CD14-positive monocyte (primary cell): Measurements from ENCODE around the gene OPA1. TPM values are rescaled to one million over a fixed set of nuclear protein-coding genes. Genes with fewer than 3 reads are reported as not detected.

Experiments
- DNase-seq, 3 donors: peaks; one replicate each; pipeline ENCODE4 v3.0.0-alpha.2; 2011 to 2022
- H2AFZ ChIP-seq: 2 replicates; pipeline ENCODE4 v1.6.0; 2012; ENCODE audit warnings: mild to moderate bottlenecking, low read depth, low read length, inconsistent platforms; ENCODE audit not compliant: insufficient read depth, poor library complexity, severe bottlenecking
- H3K27ac ChIP-seq, 2 donors: 1 replicate in 1 of 2; 2 replicates in 1 of 2; pipeline ENCODE4 v1.5.1; 2012 to 2013; ENCODE audit warnings: low read length in 2 of 2, control low read depth in 1 of 2, inconsistent platforms in 1 of 2, low read depth in 1 of 2, mild to moderate bottlenecking in 1 of 2
- H3K27me3 ChIP-seq, 2 donors: one replicate each; pipeline versions ENCODE4 v1.6.0 to v1.6.1; 2011 to 2013; ENCODE audit warnings: low read length in 2 of 2; ENCODE audit not compliant: control insufficient read depth in 2 of 2, insufficient read depth in 2 of 2
- H3K36me3 ChIP-seq, 2 donors: replicated peaks in 1 of 2; 1 replicate in 1 of 2; 2 replicates in 1 of 2; pipeline versions ENCODE4 v1.5.1 to v1.6.1; 2012 to 2013; ENCODE audit warnings: low read length in 2 of 2, control low read depth in 1 of 2, inconsistent platforms in 1 of 2, mild to moderate bottlenecking in 1 of 2; ENCODE audit not compliant: insufficient read depth in 2 of 2, control insufficient read depth in 1 of 2
- H3K4me1 ChIP-seq, 2 donors: 1 replicate in 1 of 2; 2 replicates in 1 of 2; pipeline versions ENCODE4 v1.5.1 to v1.6.1; 2012 to 2013; ENCODE audit warnings: low read length in 2 of 2, control low read depth in 1 of 2, inconsistent platforms in 1 of 2, mild to moderate bottlenecking in 1 of 2, moderate library complexity in 1 of 2; ENCODE audit not compliant: insufficient read depth in 2 of 2, control insufficient read depth in 1 of 2
- H3K4me2 ChIP-seq: replicated peaks from 2 replicates; pipeline ENCODE3; 2012; ENCODE audit warnings: low read length, moderate library complexity, mild to moderate bottlenecking; ENCODE audit not compliant: poor library complexity, severe bottlenecking; ENCODE audit errors: extremely low read depth
- H3K4me3 ChIP-seq, 3 experiments: fragments of 200-600 bp in 1 of 3; sonication (generic) in 1 of 3; replicated peaks in 1 of 3; 1 replicate in 2 of 3; 2 replicates in 1 of 3; pipeline ENCODE4 v1.5.1; 2011 to 2013; ENCODE audit warnings: low read length in 3 of 3, mild to moderate bottlenecking in 3 of 3, control low read depth in 2 of 3, low read depth in 2 of 3, inconsistent platforms in 1 of 3, moderate library complexity in 1 of 3
- H3K79me2 ChIP-seq: 2 replicates; pipeline ENCODE4 v1.6.0; 2012; ENCODE audit warnings: mild to moderate bottlenecking, control low read depth, inconsistent platforms, low read length, moderate library complexity; ENCODE audit not compliant: insufficient read depth
- H3K9ac ChIP-seq: 2 replicates; pipeline ENCODE4 v1.6.0; 2017; ENCODE audit warnings: low read length, mild to moderate bottlenecking; ENCODE audit not compliant: insufficient read depth, poor library complexity, severe bottlenecking
- H3K9me3 ChIP-seq, 2 donors: replicated peaks in 1 of 2; 1 replicate in 1 of 2; 2 replicates in 1 of 2; pipeline versions ENCODE4 v1.5.1 to v1.6.1; 2012 to 2013; ENCODE audit warnings: low read length in 2 of 2, control low read depth in 1 of 2; ENCODE audit not compliant: control insufficient read depth in 1 of 2, insufficient read depth in 1 of 2
- H4K20me1 ChIP-seq: 2 replicates; pipeline ENCODE4 v1.6.0; 2012; ENCODE audit warnings: mild to moderate bottlenecking, low read length, control low read depth, moderate library complexity; ENCODE audit not compliant: insufficient read depth
- H3K27ac Mint-ChIP-seq, 7 donors: one replicate each; pipeline ENCODE4 v1.8.0; 2020; ENCODE audit warnings: mild to moderate bottlenecking in 7 of 7, mixed read lengths in 7 of 7, moderate library complexity in 6 of 7, inconsistent platforms in 2 of 7
- H3K27me3 Mint-ChIP-seq, 3 donors: one replicate each; pipeline ENCODE4 v1.8.0; 2021 to 2022; ENCODE audit warnings: low read depth in 3 of 3, mild to moderate bottlenecking in 3 of 3, mixed read lengths in 3 of 3, moderate library complexity in 3 of 3, inconsistent platforms in 1 of 3
- H3K36me3 Mint-ChIP-seq, 2 donors: one replicate each; pipeline ENCODE4 v1.8.0; 2020; ENCODE audit warnings: mixed read lengths in 2 of 2, inconsistent platforms in 1 of 2, mild to moderate bottlenecking in 1 of 2
- H3K4me1 Mint-ChIP-seq: one replicate; pipeline ENCODE4 v1.8.0; 2020; ENCODE audit warnings: mild to moderate bottlenecking, mixed read lengths
- H3K4me3 Mint-ChIP-seq, 2 donors: one replicate each; pipeline ENCODE4 v1.8.0; 2020; ENCODE audit warnings: mild to moderate bottlenecking in 2 of 2, mixed read lengths in 2 of 2, moderate library complexity in 1 of 2
- H3K9me3 Mint-ChIP-seq, 7 donors: one replicate each; pipeline ENCODE4 v1.8.0; 2020 to 2022; ENCODE audit warnings: mixed read lengths in 7 of 7, mild to moderate bottlenecking in 6 of 7, moderate library complexity in 6 of 7, inconsistent platforms in 2 of 7
- CTCF ChIP-seq: fragments of 200-600 bp; IDR thresholded peaks from one replicate; pipeline ENCODE4 v1.8.0; 2022; ENCODE audit warnings: antibody characterized with exemption, mild to moderate bottlenecking
- WGBS: methylation state at CpG from one replicate; pipeline ENCODE4 v1.1.5; 2013; ENCODE audit warnings: missing lambda C conversion rate; ENCODE audit not compliant: insufficient coverage; 5-methylcytosine and 5-hydroxymethylcytosine counted together
- intact Hi-C, 2 donors: fragments of 100-400 bp; cut with micrococcal nuclease; formaldehyde crosslinking; loops; one replicate each; pipeline versions ENCODE4 v1.15.0 to v1.15.1; 2023
- polyA plus RNA-seq, 3 donors: library from polyadenylated mRNA; depleted of rRNA in 1 of 3; unstranded in 2 of 3; stranded (reverse) in 1 of 3; fragments of 300-500 nt in 2 of 3; fragments of >200 nt in 1 of 3; fragmentation: Illumina TruSeq in 2 of 3; gene quantifications; 1 replicate in 2 of 3; 2 replicates in 1 of 3; pipeline ENCODE4 v1.2.3, GENCODE V29; 2012 to 2021

Gene OPA1
- polyA plus RNA-seq, 3 donors = 15.4 to 26.5 (median 18.1) TPM

GRCh38 chr3:193620057-193620456, 27.0 kb downstream of the OPA1 start:
- no peaks in the 10 kb centered on the region for H3K27me3 ChIP-seq
- peaks cover 59 to 87% of the 10 kb centered on the region in 2 donors for H3K36me3 ChIP-seq
- peaks cover 18% of the 10 kb centered on the region for H4K20me1 ChIP-seq
- no peaks in the 10 kb centered on the region for H3K79me2 ChIP-seq
- H3K27me3 Mint-ChIP-seq = no peaks in the 10 kb centered on the region
- H3K4me1 Mint-ChIP-seq = peaks cover 7% of the 10 kb centered on the region
- H3K27ac Mint-ChIP-seq = no peak overlapping the region
- no peak overlapping the region for H2AFZ ChIP-seq
- H3K9ac ChIP-seq = no peak overlapping the region
- no peak overlapping the region for H3K4me3 ChIP-seq
- H3K4me2 ChIP-seq = no peak overlapping the region
- no peak for TF ChIP-seq CTCF
- H3K9me3 Mint-ChIP-seq = no peaks in the 10 kb centered on the region
- DNase-seq = no peak
- H3K4me1 ChIP-seq = no peaks in the 10 kb centered on the region
- no peak overlapping the region for H3K27ac ChIP-seq
- peaks cover 64 to 76% of the 10 kb centered on the region in 2 donors for H3K36me3 Mint-ChIP-seq
- intact Hi-C loops = no loop called here
- WGBS = no CpG with 5 or more reads among the region's 1 CpG
- H3K9me3 ChIP-seq = no peaks in the 10 kb centered on the region
- H3K4me3 Mint-ChIP-seq = no peak overlapping the region

GRCh38 chr3:193620650-193621049, 27.6 kb downstream of the OPA1 start:
- no peak overlapping the region for H3K9ac ChIP-seq
- H3K4me1 Mint-ChIP-seq = peaks cover 5% of the 10 kb centered on the region
- no peak overlapping the region for H3K4me3 Mint-ChIP-seq
- peaks cover 63 to 82% of the 10 kb centered on the region in 2 donors for H3K36me3 ChIP-seq
- H3K4me3 ChIP-seq = no peak overlapping the region
- no peaks in the 10 kb centered on the region for H3K4me1 ChIP-seq
- no peak overlapping the region for H3K27ac Mint-ChIP-seq
- TF ChIP-seq CTCF = no peak
- no peak overlapping the region for H3K4me2 ChIP-seq
- intact Hi-C loops = no loop called here
- no peak overlapping the region for H2AFZ ChIP-seq
- H3K36me3 Mint-ChIP-seq = peaks cover 59 to 72% of the 10 kb centered on the region in 2 donors
- H3K27ac ChIP-seq = no peak overlapping the region
- H3K9me3 ChIP-seq = no peaks in the 10 kb centered on the region
- no peaks in the 10 kb centered on the region for H3K27me3 ChIP-seq
- no peaks in the 10 kb centered on the region for H3K79me2 ChIP-seq
- H3K27me3 Mint-ChIP-seq = no peaks in the 10 kb centered on the region
- H3K9me3 Mint-ChIP-seq = no peaks in the 10 kb centered on the region
- peaks cover 13% of the 10 kb centered on the region for H4K20me1 ChIP-seq
- no peak for DNase-seq
